Myocyte (in vitro differentiated cells): Measurements from ENCODE around the gene STAT6. TPM values are rescaled to one million over a fixed set of nuclear protein-coding genes. Genes with fewer than 3 reads are reported as not detected.

ENCODE experiments used
- DNase-seq: peaks from one replicate; pipeline ENCODE4 v3.0.0-alpha.2; 2012; ENCODE audit warnings: low read depth
- total RNA-seq: library from RNA; depleted of rRNA; stranded (reverse); fragments of >200 nt; gene quantifications from 2 replicates; pipeline ENCODE4 v1.2.3, GENCODE V29; 2014

The STAT6 gene
- total RNA-seq, 1 donor from 2014 or later = 51.1 TPM

DNA sequence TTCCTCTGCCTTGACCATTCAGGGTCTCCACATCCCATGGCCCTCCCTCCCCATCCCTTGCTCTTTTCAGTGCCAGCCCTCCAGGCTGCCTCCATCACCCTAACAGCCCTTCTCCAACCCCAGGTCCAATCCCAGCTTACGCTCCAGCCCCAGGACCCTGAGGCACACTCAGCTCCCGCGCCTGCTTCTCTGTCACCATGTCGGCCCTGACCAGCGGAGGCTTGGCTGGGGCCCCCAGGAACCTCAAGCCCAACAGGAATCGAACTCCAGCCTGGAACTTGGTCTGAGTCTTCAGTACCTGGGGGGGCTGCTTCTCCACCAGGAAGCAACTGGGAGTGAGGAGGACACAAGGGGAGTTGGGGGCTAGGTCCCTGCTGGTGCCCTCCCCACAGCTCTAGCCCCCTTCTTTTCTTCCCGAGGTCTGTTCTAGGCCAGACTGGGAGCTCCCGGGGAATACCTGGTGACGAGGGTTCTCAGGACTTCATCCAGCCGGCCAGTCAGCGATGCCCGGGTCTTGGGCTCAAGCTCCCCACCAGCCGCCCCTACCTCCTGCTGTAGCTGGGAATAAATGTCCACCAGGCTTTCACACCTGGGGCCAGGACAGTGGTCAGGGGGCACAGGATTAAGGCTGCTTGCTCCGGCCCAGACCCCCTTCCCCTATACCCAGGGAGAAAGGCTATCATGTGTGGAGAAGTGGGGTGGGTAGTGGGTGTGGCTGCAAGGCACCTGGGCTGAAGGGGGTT, 6.0 kb downstream of the STAT6 start:
- DNase-seq = no peak

DNA sequence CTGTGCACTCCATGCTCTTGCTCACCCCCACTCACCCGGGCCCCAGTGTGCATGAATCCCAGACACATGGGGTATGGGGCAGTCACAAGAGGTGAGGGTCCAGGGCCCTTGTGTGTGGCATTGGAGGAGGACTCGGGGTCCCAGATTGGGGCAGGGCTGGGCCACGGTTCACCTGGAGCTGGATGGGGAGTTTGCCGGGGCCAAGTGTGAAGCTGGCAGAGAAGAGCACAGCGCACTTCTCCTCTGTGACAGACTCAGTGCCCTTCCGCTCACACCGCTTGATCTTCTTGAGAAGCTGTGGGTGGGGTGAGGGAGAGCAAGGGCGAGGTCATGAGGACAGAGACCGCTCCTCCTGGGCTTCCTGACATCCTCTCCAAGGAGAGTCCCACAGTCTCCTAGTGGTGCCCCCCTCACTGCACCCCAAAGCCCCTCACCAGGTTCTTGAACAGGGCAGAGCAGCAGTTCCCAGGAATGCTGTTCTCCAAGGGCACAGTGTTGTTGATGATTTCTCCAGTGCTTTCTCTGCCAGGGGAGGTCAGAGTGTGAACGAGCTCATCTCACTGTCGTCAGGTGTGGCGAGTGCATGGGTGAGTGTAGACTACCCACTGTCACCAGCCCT, 6.8 kb downstream of the STAT6 start:
- no peak for DNase-seq

DNA sequence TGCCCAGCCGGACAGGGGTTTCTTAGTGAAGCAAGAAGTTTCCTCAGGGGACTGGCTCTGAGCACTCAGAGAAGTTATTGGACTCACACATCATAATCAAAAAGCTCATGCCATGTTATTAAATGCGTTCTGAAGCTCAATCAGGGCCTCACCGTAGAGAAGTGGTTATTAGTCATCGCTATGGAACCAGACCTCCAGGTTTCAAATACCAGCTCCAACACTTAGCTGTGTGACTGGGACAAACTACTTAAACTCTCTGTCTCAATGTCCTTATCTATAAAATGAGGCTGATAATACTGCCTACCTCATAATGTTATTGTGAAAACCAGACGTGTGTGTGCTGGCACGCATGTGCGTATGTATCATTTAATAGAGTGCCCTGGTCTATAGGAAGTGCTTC, 7.3 kb downstream of the STAT6 start:
- DNase-seq = no peak

DNA sequence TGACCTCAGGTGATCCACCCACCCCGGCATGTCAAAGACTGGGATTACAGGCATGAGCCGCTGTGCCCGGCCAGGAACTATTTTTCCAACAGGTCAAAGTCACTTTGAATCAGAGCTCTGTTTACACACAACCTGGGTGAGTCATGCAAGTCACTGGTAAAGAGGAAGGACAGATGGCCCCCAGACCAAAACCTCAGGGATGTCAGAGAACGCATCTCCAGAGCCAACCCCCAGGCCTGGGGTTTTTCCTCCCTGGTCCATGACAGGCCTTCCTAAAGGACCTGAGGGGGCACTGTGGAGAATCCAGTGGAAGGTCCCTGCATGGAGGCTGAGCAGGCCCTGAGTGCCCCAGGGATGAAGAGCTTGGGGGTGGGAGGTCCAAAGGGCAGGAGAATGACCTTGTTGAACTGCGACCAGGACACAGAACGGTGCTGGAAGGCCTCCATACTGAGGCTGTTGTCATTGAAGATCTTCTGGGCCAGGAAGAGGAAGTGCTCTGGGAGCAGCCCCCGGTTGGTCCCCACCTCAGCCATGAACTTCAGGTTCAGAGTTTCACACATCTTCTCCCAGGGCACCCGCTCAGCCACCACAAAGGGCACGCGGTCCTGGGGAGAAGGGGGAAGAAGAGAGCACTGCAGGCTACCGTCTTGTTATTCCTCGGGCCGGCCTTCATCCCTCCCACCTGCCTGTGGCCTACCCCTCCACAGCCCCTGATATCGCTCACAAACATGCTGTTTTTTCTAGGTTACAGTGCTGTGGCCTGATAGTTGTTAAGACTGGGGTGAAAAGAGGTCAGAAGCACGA, 9.1 kb downstream of the STAT6 start:
- DNase-seq = peak; percentile 65

DNA sequence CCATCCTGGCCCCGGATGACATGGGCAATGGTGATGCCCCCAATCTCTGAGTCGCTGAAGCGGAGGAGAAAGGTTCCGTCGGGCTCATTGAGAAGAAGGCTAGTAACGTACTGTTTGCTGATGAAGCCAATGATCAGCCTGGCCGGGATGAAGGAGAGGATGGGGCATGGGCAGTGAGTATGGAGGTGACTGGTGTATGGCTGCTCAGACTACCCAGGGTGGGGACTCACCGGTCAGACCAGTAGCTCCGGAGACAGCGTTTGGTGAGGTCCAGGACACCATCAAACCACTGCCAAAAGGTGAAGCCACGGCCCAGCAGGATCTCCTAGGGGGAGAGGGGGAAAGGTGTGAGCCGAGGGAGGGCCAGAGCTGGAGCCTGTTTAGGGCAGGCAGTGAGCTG, 11.4 kb downstream of the STAT6 start:
- no peak for DNase-seq

DNA sequence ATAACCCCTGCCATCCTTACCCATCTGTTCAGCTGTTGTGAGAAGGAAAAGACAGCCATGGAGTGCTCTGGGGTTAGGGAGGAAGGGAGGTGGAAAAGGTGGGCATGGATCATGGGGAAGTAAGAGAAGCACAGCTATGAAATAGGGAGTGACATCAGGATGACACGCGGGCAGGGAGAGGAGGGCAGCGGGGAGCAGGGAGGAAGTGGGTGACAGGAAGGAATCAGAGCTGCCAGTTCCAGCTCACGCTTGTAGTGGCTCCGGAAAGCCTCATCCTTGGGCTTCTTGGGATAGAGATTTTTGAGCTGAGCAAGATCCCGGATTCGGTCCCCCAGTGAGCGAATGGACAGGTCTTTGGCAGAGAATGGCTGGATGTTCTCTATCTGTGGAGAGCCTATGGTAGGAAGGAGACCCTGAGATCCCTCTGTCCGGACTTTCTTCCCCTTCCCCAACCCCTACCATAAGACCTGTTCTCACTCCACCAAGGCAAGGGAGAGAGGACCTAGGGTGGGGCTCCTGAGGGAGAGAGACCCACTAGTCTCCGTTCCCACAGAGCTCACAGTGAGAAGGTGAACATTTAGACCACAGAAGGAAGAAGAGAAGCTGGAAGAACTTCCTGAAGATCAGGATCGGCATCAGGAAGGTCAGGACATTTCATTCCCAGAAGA, 12.0 kb downstream of the STAT6 start:
- peak; percentile 10 for DNase-seq

DNA sequence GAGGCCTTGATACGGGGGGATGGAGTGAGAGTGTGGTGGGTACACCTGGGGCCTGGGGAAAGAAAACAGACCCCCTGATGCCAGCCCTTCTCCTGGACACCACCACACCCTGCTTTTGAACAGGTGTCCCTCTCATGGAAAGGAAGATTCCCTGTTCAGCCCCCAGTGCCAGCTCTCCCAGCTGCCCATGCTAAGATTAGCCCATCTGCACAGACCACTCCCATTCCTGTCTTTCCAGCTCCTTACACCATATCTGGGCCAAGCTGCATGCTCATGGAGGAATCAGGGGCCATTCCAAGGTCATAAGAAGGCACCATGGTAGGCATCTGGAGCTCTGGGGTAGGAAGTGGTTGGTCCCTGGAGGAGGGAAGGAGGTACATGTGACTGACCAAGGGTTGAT, 12.6 kb downstream of the STAT6 start:
- DNase-seq = peak; percentile 87

DNA sequence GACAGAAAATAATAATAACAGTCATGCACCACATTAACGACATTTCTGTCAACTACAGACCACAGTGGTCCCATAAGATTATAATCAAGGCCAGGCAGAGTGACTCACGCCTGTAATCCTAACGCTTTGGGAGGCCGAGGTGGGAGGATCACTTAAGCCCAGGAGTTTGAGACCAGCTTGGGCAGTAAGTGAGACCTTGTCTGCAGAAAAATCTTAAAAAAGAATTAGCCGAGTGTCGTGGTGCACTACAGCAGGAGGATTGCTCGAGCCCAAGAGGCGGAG, 13.7 kb downstream of the STAT6 start:
- DNase-seq = no peak

DNA sequence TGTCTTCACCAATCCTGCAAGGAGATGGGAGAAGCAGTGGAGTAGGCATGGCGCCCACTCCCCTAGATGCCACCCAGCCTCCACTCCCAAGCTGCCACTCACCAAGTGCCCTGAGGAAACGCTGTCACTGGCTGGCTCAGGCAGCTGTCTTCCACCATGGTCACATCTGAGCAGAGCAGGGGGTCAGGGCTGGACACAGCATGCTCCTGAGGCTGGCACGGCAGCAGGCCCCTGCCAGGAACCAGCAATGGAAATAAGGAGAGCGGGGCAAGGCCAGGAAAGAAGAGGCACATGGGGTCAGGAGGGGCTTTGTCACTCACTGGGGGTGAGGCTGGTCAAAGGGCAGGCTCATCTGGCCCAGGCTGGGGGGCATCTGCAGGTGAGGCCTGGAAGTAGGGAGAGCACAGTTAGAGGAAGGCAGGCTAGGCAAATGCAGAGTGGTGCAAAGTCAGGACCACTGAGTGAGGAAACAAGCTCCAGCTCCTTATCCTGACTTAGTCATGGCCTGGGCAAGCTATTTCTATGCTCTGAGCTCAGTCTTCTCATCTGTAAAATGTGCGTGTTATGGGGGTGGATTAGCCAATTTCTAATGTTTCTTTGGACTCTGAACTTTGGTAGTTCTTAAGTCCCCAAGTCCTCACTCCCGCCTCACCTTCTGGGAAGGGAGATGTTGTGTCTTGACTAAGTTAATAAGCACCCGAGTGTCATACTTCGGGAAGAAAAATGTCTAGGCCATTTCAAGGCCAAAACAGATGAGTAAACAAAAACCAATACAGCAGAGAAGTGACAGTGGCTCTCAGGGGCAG, 14.2 kb downstream of the STAT6 start:
- peak; percentile 68 for DNase-seq

DNA sequence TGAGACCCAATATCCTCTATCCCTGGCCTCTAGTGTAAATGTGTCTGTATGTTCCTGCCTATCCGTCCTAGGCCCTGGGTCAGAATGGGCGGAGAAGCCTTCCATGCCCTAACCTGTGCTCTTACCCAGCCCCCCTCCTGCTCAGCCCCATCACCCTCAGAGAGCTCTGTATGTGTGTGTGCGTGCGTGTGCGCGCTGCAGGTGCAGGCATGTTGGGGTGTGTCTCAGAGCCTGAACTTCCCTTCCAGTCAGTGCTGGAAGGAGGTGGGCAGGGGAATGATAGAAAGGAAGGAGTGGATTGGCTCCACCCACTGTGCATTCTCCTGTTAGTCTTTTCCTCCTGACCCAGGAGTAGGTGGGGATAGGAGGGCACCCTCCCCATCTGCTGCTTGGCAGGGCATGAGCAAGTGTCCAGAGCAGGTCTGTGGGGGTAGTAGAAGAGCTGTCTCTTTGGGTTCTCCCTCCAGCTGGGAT, 15.0 kb downstream of the STAT6 start:
- peak; percentile 21 for DNase-seq

DNA sequence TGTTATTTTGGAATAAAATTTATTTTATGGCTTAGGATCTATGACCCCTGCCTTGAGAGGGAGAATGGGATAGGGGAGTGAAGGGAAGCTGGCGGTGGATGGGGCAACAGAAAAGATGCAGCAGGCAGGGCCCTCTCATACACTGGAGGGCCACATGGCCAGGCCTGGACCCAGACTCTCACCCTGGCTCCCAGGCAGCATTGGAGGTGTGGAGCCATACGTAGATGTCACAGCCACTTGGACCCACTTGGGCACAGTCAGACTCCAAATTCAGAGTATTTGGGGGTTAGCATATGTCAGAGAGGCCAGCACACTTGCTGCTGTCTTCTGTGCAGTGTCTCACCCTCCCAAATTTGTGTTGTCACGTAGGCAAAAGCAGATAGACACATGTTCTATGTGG, 15.7 kb downstream of the STAT6 start:
- DNase-seq = no peak

DNA sequence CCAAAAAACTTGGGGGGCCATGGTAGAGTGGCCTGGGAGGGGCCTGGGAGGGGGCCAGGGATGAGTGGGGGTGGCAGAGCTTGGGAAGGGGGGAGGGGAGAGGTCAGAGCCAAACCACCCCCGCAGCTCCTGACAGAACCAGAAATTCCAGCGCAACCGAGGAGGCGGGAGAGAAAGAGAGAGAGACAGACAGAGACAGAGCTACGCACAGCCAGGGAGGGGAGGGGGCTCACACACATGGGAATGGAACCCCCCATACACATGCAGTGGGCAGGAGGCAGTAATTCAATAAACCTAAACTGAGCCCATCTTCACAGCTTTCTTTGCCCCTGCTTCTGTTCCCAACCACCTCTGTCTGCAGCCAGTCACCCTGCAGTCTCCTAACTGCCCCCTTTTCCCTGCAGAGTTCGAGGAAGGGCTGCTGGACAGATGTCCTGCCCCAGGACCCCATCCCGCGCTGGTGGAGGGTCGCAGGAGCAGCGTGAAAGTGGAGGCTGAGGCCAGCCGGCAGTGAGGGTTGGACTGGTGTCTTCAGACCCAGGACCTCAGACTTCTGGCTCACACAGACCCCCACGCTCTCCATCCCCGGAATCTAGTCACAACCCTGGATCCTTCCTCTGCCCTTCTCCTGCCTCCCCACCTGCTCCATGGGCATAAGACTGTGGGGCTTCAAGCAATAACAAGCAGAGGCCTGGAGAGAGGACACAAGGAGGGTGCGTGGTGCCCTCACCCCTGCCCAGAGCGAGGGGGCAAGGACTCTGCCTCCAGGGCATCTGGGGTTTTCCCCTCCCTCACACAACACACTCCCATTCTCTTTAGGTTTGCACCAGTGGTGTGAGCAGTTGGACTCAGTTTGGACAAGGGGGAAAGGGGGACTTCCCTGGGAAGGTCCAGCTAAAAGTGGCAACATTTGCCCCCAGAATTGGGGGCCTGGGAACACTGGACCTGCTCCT, 16.7 kb downstream of the STAT6 start:
- DNase-seq = no peak

DNA sequence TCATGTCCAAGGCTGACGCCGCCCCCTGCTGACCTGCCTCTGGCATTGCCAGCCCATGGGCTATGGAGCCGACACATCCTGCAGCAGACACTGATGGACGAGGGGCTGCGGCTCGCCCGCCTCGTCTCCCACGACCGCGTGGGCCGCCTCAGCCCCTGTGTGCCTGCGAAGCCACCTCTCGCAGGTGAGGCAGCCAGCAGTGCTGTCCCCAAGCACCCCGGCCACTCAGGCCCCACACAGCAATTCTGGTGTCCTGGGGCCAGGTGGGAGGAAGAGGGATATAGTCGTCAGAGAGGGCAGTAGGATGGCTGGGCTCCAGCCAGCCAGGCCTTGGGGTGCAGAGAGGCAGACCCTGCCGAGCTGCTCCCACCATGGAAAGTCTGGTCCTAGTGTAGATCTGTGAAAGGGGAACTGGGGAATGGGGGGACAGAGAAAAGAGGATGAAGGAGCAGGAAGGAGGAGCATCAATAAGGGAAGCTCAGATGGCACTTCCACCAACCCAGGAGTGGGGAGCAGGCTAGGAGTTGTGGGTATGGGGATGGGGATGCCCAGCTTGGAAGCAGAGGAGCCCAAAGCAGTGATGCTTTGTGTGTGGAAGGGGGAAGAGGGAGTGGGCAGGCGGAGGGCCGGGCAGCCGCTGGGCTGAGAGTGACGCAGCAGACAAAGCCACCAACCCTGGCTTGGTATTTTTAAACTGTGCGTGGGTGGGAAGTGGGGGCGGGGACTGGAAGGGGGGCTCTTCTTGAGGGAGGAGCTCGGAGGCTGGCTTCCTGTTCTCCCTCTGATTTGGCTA, 17.6 kb downstream of the STAT6 start:
- DNase-seq = peak; percentile 88

DNA sequence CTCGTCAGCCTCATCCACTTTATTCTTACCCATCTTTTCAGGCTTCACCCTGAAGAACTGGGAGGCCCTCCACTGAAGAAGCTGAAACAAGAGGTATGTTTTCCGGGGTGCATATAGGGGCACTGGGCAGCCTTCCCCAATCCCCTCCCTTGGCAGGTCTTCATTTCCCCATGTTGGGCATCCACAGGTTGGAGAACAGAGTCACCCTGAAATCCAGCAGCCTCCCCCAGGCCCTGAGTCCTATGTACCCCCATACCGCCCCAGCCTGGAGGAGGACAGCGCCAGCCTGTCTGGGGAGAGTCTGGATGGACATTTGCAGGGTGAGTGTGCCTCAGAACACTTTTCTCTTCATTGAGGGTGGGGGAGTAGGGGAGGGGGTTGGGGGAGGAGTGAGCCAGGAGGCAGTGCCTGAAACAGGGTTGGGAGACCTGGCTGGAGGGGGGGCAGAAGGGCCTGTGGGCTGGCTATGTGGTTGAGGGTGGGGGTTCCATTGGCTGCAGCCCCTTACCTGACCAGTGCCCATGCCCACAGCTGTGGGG, 18.2 kb downstream of the STAT6 start:
- no peak for DNase-seq

DNA sequence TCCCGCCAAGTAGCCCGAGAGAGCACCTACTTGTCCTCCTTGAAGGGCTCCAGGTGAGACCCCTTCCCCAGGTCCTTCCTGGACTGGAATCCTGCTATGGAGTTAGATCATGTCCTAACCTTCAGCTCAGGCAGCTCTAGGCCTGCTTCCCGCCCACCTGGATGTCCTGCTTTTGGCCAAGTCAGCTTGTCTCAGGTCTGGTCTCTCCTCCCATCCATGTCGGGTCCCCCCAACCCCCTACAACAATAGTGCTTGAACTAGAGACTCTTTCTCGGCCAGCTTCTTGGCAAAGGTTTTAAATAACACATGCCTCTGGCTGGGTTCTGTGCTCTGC, 18.7 kb downstream of the STAT6 start:
- DNase-seq = no peak

DNA sequence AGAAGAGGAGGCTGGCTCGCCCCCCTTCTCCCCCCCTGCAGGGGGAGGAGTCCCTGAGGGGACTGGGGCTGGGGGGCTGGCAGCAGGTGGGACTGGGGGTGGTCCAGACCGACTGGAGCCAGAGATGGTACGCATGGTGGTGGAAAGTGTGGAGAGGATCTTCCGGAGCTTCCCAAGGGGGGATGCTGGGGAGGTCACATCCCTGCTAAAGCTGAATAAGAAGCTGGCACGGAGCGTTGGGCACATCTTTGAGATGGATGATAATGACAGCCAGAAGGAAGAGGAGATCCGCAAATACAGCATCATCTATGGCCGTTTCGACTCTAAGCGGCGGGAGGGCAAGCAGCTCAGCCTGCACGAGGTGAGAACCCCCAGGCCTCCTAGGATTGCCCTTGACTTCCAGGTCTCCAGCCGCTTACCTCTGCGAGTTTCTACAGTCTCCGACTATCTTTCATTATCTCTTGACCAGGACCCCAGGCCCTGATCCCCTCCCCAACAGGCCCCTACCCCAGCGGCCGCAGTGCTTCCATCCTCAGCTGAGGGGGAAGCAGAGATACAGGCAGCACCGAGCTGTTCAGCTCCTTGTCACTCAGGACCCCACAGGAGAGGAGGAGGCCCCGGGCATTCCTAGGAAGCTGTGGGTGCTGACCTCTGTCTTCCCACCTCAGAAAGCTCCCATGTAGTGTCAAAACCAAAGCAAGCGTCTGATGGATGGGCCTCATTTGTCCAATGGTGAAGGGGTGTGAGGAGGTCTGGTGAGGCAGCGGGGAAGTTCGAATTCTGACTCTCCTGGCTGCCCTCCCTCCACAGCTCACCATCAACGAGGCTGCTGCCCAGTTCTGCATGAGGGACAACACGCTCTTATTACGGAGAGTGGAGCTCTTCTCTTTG, 19.3 kb downstream of the STAT6 start:
- DNase-seq = no peak

DNA sequence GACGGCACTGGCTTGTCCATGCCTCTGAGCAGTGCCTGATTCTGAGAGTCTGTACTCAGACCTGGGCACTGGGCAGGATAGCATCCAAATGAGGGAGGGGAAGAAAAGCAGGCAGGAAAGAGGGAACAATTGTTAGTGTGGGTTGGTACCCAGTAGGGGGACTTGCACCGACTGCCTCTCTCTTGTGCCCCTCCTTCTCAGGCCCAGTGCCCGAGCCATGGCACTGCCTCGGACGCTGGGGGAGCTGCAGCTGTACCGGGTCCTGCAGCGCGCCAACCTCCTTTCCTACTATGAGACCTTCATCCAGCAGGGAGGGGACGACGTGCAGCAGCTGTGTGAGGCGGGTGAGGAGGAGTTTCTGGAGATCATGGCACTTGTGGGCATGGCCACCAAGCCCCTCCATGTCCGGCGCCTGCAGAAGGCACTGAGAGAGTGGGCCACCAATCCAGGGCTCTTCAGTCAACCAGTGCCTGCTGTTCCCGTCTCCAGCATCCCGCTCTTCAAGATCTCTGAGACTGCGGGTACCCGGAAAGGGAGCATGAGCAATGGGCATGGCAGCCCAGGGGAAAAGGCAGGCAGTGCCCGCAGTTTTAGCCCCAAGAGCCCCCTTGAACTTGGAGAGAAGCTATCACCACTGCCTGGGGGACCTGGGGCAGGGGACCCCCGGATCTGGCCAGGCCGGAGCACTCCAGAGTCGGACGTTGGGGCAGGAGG, 20.1 kb downstream of the STAT6 start:
- peak; percentile 71 for DNase-seq
